OCI-LY1 (cell line): ENCODE results near the gene UBE2N.

ENCODE experiments used
- CTCF ChIP-seq: fragments of 200-600 bp; sonication (generic), shearing (Covaris generic); IDR thresholded peaks from 2 replicates; pipeline ENCODE4 v1.5.1; 2017; ENCODE audit warnings: mild to moderate bottlenecking, antibody characterized with exemption, low read length, moderate library complexity, mixed read lengths
- EZH2 ChIP-seq: fragments of 200-600 bp; sonication (generic), shearing (Covaris generic); IDR thresholded peaks from 2 replicates; pipeline ENCODE4 v1.8.0; 2017; ENCODE audit warnings: borderline replicate concordance, mixed run types, mild to moderate bottlenecking, antibody characterized with exemption, low read length, moderate library complexity, mixed read lengths

- TF ChIP-seq CTCF (no peak), EZH2 (no peak)
Measured at GRCh38 chr12:93369505-93369904, 72.2 kb downstream of the UBE2N start.
